HUES48 (cell line): ENCODE measurements around the gene MROH2B.

Experiments
- H3K27ac ChIP-seq: one replicate; pipeline ENCODE4 v1.7.0; 2013; ENCODE audit warnings: low read depth, low read length, inconsistent platforms
- H3K27me3 ChIP-seq: 2 replicates; pipeline ENCODE4 v1.6.1; 2013; ENCODE audit warnings: mild to moderate bottlenecking, low read length; ENCODE audit not compliant: control insufficient read depth, insufficient read depth
- H3K36me3 ChIP-seq: 2 replicates; pipeline ENCODE4 v1.6.1; 2013; ENCODE audit warnings: low read length; ENCODE audit not compliant: control insufficient read depth, insufficient read depth
- H3K4me1 ChIP-seq: 2 replicates; pipeline ENCODE4 v1.6.1; 2013; ENCODE audit warnings: mild to moderate bottlenecking, low read length; ENCODE audit not compliant: control insufficient read depth, insufficient read depth
- H3K4me3 ChIP-seq: 2 replicates; pipeline ENCODE4 v1.5.1; 2013; ENCODE audit warnings: mild to moderate bottlenecking, low read depth, low read length
- H3K9ac ChIP-seq: 2 replicates; pipeline ENCODE4 v1.6.1; 2013; ENCODE audit warnings: mild to moderate bottlenecking, low read depth, low read length, moderate library complexity
- H3K9me3 ChIP-seq: 2 replicates; pipeline ENCODE4 v1.6.1; 2013; ENCODE audit warnings: low read length; ENCODE audit not compliant: control insufficient read depth, insufficient read depth

MROH2B gene

DNA sequence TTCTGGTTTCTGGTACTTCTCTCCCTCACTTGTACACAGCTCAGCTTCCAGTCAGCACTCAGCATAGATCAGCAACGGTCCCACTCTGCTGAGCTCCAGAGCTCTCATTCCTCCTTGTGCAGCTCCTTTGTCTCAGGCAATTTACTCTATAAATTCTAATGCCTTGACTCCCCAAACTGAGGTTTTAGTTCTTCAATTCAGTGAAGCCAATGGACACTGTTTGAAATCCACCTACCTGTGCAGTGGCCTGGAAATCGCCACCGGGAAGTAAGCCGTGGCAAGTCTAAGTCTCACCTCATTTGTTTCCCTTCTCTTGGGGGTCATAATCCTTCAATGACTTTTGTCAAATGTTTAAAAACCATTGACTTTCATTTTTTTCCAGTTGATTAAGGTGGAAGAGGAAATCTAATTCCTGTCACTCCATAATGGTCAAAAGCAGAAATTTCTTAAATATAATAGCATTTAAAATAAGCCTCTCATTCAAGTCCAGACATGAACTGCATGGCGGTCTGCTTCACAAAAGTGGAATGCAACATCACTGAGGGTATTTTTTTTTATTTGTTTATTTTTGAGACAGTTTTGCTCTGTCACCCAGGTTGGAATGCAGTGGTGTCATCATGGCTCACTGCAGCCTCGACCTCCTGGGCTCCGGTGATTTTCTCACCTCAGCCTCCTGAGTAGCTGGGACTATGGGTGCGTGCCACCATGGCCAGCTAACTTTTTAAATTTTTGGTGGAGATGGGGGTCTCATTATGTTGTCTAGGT lies 82.2 kb downstream of the MROH2B start:
- Histone ChIP-seq H3K9me3 (no peaks in the 10 kb centered on the region), H3K36me3 (no peaks in the 10 kb centered on the region), H3K4me3 (no peak overlapping the region), H3K4me1 (no peaks in the 10 kb centered on the region), H3K27me3 (no peaks in the 10 kb centered on the region), H3K9ac (no peak overlapping the region), H3K27ac (no peak overlapping the region)

DNA sequence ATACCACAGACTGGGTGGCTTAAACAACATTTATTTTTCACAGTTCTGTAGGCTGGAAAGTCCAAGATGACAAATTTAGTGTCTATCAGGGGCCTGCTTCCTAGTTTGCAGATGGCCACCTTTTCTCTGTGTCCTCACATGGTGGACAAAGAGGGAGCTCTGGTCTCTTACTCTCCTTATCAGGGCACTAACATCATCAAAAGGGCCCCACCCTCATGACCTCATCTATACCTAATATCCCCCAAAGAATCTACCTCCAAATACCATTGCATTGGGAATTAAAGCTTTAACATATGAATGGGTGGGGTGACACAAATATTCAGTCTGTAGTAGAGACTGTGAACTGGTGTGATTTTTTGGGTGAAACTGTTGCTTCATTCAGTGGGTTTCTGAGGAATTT lies 83.8 kb downstream of the MROH2B start:
- Histone ChIP-seq H3K36me3 (no peaks in the 10 kb centered on the region), H3K9me3 (no peaks in the 10 kb centered on the region), H3K9ac (no peak overlapping the region), H3K27ac (no peak overlapping the region), H3K4me1 (no peaks in the 10 kb centered on the region), H3K27me3 (no peaks in the 10 kb centered on the region), H3K4me3 (no peak overlapping the region)

DNA sequence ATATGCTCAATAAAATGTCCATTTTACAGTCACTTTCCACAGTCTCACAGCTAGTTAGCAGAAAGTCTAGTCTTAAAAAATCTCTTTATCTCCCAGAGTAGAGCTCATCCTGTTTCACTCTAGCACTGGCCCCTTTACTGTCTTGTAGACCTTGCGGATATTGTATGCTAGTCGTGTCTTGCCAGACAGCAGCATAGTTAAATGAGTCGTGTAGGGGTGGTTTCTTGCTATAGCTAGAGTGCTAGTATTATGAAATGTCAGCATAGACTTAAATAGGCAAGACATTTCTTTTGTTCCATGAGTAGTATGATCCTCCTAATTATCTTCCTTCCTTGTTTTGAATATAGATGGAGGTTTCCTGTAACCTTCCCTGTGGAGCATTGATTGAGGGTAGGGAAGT lies 84.5 kb downstream of the MROH2B start:
- H3K9ac ChIP-seq, result no peak overlapping the region
- H3K36me3 ChIP-seq, result no peaks in the 10 kb centered on the region
- no peaks in the 10 kb centered on the region for H3K9me3 ChIP-seq
- no peak overlapping the region for H3K27ac ChIP-seq
- no peaks in the 10 kb centered on the region for H3K4me1 ChIP-seq
- H3K4me3 ChIP-seq, result no peak overlapping the region
- no peaks in the 10 kb centered on the region for H3K27me3 ChIP-seq

DNA sequence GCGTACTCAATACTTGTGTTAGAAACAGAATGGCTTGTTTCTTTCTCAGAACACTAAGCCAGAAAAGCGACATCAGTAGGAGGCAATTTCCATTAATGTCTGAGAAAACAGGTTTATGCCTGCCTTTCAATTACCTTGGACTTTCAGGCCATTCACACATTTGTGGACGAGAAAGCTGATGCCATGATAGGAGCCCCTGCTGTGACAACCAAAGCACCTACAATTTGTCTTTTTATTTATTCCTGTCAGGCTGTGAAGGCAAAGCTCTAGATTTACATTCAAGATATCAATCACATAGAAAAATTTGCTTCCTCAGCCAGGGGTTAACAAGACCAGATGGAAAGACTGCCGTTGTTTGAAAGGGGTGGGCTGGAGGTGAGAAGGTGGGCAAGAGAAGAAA lies 85.6 kb downstream of the MROH2B start:
- Histone ChIP-seq H3K9ac (no peak overlapping the region), H3K27ac (no peak overlapping the region)

DNA sequence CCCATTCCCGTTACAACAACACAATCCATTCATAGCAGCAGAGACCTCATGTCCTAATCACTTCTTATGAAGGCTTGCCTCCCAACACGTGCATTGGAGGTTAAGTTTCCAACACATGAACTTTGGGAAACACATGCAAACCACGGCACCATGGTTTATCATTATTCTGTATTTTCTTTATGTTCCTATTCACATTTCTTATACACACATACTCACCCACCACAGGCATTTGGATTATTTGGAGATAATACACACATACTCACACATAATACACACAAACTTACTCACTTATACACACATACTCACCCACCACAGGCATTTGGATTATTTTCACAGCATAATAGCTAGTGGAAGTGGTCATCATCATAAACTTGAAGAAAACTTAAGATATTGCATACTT lies 86.3 kb downstream of the MROH2B start:
- Histone ChIP-seq H3K9me3 (no peaks in the 10 kb centered on the region), H3K27ac (no peak overlapping the region), H3K4me1 (no peaks in the 10 kb centered on the region), H3K36me3 (no peaks in the 10 kb centered on the region), H3K9ac (no peak overlapping the region), H3K4me3 (no peak overlapping the region), H3K27me3 (no peaks in the 10 kb centered on the region)

More for the DNA sequence above, 85.6 kb downstream of the MROH2B start:
- no peaks in the 10 kb centered on the region for H3K9me3 ChIP-seq
- no peak overlapping the region for H3K4me3 ChIP-seq
- H3K36me3 ChIP-seq, result no peaks in the 10 kb centered on the region
- no peaks in the 10 kb centered on the region for H3K4me1 ChIP-seq
- H3K27me3 ChIP-seq, result no peaks in the 10 kb centered on the region

DNA sequence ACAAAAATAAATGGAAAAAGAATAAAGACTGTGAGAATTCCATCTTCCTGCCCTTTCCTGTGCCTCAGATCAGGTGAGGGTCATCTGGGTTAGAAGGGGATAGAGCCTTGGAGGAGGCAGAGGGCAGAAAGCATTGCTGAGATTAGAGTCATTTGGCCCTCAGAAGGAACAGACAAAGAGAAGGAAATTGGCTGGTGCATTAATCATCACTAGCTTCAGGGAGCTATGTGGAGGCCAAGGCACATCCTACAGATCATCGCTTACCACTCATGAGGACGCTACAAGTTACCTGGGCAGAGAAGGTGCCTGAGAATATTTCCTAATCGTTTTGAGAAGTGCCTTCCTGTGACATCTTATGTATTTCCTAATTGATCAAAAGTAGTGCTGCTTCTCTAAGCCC lies 87.4 kb downstream of the MROH2B start:
- Histone ChIP-seq H3K4me1 (no peaks in the 10 kb centered on the region), H3K27me3 (no peaks in the 10 kb centered on the region), H3K9me3 (no peaks in the 10 kb centered on the region), H3K4me3 (no peak overlapping the region), H3K9ac (no peak overlapping the region), H3K36me3 (no peaks in the 10 kb centered on the region), H3K27ac (no peak overlapping the region)

DNA sequence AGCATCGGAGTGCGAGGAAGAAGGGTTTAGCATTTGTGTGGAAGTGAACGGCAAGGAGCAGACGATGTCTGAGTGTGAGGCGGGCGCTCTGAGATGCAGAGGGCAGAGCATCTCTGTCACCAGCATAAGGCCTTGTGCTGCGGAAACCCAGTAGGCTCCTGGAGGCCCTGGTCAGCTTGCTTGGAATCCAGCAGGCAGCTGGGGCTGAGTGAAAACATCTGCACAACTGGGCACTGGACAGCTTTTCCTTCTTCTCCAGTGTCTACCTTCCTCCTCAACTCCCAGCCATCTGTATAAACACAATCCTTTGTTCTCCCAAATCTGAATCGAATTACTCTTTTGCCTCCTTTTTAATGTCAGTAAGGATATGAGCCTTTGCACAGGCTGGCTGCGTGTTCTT lies 89.7 kb downstream of the MROH2B start:
- Histone ChIP-seq H3K4me3 (no peak overlapping the region), H3K27ac (no peak overlapping the region), H3K27me3 (no peaks in the 10 kb centered on the region), H3K36me3 (no peaks in the 10 kb centered on the region), H3K9ac (no peak overlapping the region), H3K9me3 (no peaks in the 10 kb centered on the region), H3K4me1 (peaks cover 4% of the 10 kb centered on the region; the same call in 1 of the 2 replicates)

DNA sequence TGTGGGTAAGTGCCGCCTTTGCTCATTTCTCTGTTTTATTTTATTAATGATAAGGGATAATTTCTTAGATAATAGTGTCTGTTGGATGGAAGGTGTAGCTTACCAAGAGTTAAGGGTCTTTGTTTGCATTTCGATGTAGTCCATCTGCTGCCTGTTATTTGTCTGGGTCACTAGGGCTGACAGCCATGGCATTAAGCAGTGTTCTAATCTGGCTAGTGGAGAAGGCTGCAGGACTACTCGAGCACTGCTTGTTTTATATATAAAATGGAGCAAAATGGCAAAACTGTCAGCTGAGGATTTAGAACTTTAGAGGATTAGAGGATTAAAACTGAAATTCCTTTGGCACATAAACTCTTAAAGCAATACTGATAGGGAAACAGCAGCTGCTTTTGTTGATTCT lies 94.3 kb downstream of the MROH2B start:
- H3K27ac ChIP-seq, result no peak overlapping the region
- peaks cover 10% of the 10 kb centered on the region for H3K4me1 ChIP-seq
- no peak overlapping the region for H3K9ac ChIP-seq
- no peaks in the 10 kb centered on the region for H3K9me3 ChIP-seq
- no peaks in the 10 kb centered on the region for H3K27me3 ChIP-seq
- no peaks in the 10 kb centered on the region for H3K36me3 ChIP-seq
- H3K4me3 ChIP-seq, result no peak overlapping the region

DNA sequence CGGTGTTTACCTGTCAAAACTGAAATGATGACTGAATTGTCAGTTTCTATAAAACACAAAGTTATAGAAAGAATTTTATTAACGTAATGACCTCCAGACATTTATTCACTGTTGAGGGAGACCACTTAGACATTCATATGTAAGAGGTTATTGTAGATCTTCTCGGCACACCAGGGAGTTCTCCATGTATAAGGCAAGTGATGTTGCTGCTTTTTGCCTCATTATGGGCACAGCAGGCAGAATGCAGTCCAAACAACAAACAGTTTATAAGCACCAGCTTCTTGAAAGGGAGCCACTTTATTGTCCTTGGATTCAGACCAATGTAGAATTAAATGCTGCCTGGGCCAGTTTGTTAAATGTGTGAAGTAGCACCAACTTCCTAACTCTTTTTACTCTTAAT lies 95.1 kb downstream of the MROH2B start:
- no peak overlapping the region for H3K27ac ChIP-seq
- no peaks in the 10 kb centered on the region for H3K27me3 ChIP-seq
- H3K9ac ChIP-seq, result no peak overlapping the region
- H3K4me1 ChIP-seq, result peaks cover 10% of the 10 kb centered on the region
- no peak overlapping the region for H3K4me3 ChIP-seq
- no peaks in the 10 kb centered on the region for H3K36me3 ChIP-seq
- H3K9me3 ChIP-seq, result no peaks in the 10 kb centered on the region

DNA sequence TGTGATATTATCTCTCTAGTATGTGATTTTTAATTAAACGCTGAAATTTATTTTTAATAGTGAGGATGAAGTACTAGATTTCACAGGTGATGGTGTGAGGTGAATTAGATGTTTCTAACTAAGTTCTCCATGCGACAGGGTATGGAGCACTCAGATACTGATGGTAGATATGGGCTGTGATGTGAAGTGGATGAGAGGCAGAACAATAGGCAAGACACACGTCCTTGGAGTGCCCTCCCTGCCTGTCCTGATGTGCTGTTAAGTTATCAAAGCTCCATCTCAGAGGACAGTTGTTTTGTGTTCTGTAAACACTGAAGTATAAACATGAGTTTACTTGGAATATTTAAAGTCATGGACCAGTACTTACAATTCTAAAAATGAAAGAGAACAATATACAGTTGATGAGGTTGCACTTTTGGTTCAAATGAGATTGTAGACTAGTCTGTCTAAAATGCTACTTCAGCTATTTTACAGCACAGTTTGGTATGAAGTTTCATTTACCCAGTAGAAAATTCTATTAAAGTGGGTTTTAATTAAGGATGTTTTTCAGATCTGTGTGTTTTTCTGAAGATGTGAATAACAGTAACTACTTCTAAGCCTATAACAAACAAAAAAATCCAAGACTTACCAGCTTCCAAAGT lies 97.7 kb downstream of the MROH2B start:
- H3K27me3 ChIP-seq, result no peaks in the 10 kb centered on the region

DNA sequence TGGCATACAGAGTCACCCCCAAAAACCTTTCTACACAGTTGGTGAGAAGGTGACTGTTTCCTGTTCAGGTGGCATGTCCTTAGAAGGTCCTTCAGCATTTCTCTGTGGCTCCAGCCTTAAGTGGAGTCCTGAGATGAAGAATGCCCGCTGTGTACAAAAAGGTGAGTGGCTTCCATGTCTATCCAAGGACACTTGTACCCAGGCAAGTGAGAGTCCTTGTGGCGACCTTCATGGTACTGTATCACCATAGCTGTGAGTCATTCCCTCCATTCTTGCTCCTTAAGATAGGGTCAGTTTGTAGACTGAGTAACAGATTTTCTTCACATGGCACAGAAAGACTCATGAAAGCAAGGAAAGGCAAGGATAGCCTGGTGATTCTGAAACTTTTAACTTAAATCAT lies 98.7 kb downstream of the MROH2B start:
- Histone ChIP-seq H3K27ac (no peak overlapping the region), H3K27me3 (no peaks in the 10 kb centered on the region), H3K36me3 (no peaks in the 10 kb centered on the region), H3K4me1 (peaks cover 10% of the 10 kb centered on the region), H3K9me3 (no peaks in the 10 kb centered on the region), H3K4me3 (no peak overlapping the region), H3K9ac (no peak overlapping the region)

More for the DNA sequence above, 97.7 kb downstream of the MROH2B start:
- Histone ChIP-seq H3K9ac (no peak overlapping the region), H3K4me3 (no peak overlapping the region), H3K27ac (no peak overlapping the region), H3K9me3 (no peaks in the 10 kb centered on the region), H3K4me1 (peaks cover 10% of the 10 kb centered on the region), H3K36me3 (no peaks in the 10 kb centered on the region)
